GM19043 (cell line): Measurements from ENCODE around the gene CIB4.

Source experiments
- ATAC-seq: cut with Tn5 transposase; IDR thresholded peaks from one replicate; pipeline ENCODE4 v1.9.1; 2021; ENCODE audit warnings: low read depth; ENCODE audit not compliant: unreplicated experiment

The CIB4 gene

DNA sequence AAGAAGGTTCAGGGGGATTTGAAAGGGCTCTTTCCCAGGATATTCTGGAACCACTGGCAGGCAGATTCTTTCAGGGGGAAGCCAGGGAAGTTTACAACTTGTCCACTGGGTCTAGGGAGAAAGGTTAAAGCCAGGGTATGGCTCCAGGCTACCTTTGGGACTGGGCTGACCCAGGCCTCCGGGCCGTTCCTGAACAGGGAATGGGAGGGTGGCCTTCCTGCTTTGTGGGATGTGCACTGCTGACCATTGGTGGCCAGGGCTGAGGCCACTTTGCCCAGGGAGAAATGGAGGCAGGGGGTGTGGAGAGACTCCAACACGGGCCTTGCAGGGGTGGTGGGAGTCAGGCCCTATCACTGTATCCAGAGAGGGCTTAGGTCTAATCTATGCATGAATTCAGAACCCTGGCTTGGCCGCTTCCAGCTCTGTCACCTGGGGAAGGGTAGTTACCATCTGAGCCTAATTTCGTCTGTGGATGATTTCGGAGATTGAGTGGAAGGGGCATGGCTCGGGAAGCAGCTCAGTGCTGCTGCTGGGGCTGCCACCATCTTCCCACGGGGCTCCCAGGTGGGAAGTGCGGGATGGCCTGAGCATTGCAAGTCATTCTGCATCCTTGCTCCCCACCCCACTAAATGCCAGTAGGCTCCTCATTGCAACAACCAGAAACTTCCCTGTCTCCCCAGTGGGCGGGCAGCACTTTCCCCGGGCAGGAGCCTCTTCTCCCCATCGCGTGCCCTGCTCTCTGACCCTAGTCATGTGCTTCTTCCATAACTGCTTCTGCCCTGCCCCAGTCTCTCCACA is 106.1 kb downstream of the CIB4 start:
- no peak for ATAC-seq

GRCh38 chr2:26534098-26534864 is 106.9 kb downstream of the CIB4 start:
- ATAC-seq: no peak

DNA sequence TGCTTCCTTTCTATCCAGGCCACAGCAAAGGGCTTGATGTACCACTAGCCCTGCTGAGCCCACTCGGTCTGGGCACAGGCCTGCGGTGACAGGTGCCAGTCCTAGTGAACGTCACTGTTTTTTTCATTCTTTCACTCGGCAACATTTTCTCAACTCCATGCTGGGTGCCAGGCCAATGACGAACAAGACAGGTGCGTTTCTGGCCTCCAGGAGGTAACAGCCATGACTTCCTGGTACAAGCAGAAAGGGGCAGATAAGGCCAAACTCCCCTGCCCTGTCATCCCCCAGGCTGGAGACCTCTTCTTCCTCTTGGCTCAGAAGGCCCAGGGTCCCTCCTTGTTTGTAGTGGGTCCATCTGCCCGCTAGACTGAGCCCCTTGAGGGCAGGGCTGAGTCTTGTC is 107.5 kb downstream of the CIB4 start:
- ATAC-seq: no peak

GRCh38 chr2:26532301-26533250 is 108.6 kb downstream of the CIB4 start:
- no peak for ATAC-seq
